A673 (cell line): ENCODE results near the gene UBE2U.

ENCODE experiments used
- CTCF ChIP-seq: fragments of 300-800, 200-600 bp; sonication (generic); conservative IDR thresholded peaks from 2 replicates; pipeline ENCODE4 v1.5.1; 2017; ENCODE audit warnings: low read depth, mild to moderate bottlenecking, antibody characterized with exemption, low read length, moderate library complexity, mixed read lengths
- EZH2 ChIP-seq: fragments of 200-600 bp; sonication (generic); IDR thresholded peaks from 2 replicates; pipeline ENCODE4 v1.6.1; 2017; ENCODE audit warnings: borderline replicate concordance, low read depth, mild to moderate bottlenecking, mixed read lengths, antibody characterized with exemption, low read length; ENCODE audit not compliant: poor library complexity, severe bottlenecking

DNA sequence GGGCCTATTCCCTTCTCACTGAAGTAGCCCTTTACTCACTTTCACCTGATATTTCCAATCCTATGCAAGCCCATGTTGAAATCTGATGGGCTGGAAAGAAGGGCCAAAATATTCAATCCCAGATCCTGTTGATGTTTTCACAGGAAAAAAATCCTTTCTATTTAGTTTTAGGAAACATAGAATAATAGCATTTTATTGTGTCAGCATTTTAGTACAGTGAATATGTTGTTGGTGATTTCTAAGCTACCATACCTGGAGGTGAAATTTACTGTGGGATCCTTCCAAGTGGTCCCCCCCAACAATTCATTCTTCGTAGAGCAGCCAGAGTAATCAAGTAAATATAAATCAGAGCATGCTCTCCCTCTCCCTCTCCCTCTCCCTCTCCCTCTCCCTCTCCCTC lies 3.4 kb upstream of the UBE2U start:
- TF ChIP-seq CTCF (no peak), EZH2 (no peak)
